LHCN-M2 (cell line): ENCODE measurements around the gene TUBB2B. TPM values are rescaled to one million over a fixed set of nuclear protein-coding genes. Genes with fewer than 3 reads are reported as not detected.

ENCODE experiments used
- DNase-seq: peaks from one replicate; pipeline ENCODE4 v3.0.0-alpha.2; 2012; ENCODE audit warnings: low read depth
- polyA plus RNA-seq: library from polyadenylated mRNA; unstranded; fragments of >200 nt; gene quantifications from one replicate; pipeline ENCODE4 v1.2.1, GENCODE V29; 2012; ENCODE audit warnings: missing spikeins
- total RNA-seq: library from RNA; depleted of rRNA; stranded (reverse); fragments of >200 nt; gene quantifications from 2 replicates; pipeline ENCODE4 v1.2.3, GENCODE V29; 2014; rRNA removed

TUBB2B gene
- total RNA-seq, result 23.3 and 31.3 TPM in 2 replicates
- polyA plus RNA-seq, result 58.5 TPM

DNA sequence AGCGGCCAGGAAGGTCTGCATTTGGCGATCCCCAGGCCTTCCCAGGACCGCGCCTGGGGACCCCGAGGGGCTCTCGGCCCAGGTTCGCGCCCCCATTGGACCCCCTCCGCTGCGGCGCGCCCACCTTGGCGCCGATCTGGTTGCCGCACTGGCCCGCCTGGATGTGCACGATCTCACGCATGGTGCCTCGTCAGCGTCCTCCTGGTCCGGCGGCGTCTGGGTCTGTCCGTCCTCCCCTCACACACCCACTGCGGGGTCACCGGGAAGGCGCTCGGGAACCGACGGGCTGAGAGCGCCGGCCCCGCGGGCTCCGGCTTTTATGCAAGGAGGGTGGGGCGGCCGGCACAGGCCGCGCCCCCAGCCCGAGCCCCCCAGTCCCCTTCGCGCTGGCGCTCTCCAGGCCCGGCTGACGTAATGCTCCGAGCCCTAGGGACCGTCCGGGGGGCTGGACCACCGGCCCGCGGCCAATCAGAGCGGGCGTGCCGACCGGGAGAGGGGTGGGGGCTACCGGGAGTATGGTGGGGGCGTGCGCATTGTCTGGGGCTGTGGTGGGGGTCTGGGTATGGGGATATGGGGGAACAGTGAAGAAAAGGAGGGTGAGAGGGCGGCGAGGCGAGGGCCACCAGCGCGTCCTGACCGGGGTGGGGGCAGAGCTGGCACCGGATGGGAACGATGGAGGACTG is at the start of gene TUBB2B:
Gene TUBB2B (minus strand): TSS at position 291 of the 683 bp plus-strand sequence. CDS start 110 bp downstream, at position 181.
- DNase-seq, result no peak

GRCh38 chr6:3277251-3277650 is 49.8 kb upstream of the TUBB2B start:
- no peak for DNase-seq

DNA sequence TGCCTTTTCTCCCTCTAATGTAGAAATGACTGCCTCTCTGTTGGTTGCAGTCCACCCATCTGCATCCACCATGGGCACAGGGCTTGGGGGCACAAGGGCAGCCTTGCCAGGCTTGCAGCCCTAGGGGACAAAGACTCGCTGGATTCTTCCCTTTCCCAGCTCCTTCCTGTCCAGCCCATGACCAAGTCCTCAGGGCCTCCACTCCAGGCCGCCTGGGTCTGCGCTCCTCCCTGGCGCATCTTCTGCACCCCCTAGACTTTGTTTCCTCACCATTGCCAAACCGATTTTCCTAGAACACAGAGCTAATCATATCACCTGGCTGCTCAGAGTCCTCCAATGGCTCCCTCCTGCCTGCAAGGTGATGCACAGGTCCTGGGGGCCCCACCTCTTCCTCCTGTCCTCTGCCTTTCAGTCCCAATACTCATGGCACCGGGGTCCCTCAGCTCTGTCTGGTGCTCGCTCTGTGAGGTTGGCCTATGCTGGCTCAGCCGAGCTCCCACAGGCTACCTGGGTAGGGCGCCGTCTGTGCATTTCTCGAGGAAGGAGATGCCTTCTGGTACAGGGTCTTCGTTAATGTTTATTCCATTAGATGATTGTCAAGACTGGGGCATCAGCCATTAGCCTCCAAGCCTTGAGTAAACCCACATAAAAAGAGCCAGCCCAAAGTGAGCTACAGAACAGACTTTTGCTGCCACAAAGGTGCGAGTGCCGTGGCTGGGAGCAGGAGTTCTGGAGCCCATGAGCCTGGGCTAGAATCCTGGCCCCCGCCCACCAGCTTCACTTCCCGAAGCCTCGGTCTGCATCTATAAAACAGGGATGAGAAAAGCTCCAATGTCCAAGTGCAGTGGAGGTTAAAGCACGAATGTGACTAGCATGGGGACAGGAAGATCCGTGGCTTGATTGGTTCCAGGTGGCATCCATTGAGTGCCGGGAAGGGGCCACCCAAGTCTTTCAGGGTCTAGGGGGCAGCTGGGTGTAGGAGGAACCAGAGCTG is 49.0 kb upstream of the TUBB2B start:
- no peak for DNase-seq

DNA sequence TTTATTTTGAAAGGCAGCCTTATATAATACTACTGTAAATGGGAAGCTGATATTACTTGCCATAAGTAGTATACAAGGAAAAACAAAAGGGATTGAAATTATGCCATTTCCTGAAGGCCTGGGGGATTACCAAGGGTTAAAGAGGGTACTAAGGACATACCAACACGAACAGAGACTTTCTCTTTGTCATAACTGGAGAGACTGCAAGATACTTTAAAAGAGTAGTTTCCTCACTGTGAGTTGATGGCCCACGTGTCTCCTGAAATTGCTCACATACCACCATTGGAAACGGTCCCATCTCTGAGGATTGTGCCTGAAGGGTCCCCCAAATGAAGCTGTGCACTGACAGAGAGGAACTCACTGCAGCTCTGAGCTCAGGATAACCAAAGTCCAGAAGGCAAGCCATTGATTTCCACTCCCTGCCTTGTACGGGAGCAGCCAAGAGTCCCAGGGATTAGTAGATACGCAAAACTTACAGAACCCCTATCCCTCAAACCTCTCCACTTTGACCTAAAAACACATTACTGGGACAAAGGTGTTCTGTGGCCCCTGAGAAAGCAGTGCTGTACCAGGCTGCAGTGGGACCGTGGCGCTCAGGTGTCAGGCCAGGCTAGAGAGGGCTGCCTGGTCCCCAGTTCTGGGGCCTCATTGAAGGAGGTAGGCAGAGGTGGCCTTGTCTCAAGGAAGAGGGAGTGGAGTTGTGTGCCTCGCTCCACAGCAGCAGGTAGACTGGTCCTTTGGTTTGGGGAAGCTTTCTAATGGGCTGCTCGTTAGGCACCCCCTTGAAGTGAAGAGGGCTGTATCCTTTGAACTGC is 46.5 kb upstream of the TUBB2B start:
- DNase-seq, result no peak

- DNase-seq, result no peak
Measured at GRCh38 chr6:3272911-3273547, 45.6 kb upstream of the TUBB2B start.

DNA sequence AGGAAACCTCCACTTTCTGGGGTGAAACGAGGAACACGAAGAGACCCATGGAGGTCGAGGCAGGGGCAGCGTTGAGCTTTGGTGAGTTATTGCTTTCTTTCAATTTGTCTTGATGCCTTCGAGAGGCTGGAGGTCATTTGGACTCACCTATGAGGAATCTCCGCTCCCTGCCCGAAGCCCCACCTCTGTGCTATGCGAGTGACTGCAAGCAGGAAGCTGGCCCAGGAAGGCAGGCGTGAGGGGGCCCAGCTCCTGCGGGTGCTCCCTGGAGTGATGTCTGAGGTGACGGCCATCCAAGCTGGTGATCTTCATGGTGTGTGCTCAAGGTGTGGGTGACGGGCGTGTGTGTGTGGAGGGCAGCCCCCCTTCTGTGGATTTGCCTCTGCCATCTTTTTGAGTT is 44.3 kb upstream of the TUBB2B start:
- DNase-seq, result no peak

DNA sequence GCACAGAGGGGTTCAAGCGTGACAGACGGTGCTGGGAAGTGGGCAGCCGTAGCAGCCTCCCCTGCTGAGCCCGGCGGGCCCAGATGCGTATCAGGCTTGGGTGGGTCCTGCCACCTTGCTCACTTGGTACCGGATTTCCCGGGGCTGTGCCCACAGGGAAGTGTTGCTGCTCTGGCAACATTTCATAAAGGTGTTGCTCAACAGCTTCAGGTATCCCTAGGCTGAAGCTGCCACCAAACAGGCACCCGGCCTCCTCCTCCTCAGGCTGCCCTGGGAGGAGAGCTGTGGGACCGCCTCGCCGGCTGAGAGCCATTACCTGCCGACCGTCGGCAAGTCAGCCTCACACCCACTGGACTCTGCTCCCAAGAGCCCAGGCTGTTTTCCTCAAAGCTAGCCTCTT is 42.8 kb upstream of the TUBB2B start:
- no peak for DNase-seq

DNA sequence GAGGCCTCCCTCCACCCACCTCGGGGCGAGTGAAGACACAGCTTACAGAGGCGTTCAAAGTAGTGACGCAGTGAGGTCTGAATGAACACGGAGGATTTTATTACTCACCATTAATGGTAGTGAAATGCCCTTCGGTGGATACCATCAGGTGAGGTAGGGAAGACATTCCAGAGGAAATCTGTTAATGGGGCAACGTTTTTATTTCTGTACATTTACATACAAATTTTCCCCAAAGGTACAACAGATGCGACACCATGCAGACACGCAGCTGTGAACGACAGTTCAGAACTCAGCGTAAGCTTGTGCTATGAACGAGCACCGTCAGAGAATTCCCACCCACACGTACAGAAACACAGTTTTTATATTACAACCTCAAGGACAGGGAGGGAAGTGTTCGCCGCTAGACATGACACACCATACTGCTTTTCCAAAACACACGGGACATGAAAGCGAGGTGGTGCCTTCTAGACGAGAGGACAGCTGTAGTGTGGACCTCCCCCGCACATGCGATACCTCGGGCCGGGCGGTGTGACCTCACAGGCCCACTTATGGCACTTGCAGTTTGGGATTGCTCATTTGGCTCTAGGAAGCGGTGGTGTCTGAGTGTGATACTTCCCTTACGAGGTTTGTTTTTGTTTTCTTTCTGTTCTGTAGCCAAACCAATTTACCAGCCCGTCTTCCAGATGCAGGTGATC is 42.0 kb upstream of the TUBB2B start:
- DNase-seq, result no peak

GRCh38 chr6:3268680-3269079 is 41.2 kb upstream of the TUBB2B start:
- no peak for DNase-seq

DNA sequence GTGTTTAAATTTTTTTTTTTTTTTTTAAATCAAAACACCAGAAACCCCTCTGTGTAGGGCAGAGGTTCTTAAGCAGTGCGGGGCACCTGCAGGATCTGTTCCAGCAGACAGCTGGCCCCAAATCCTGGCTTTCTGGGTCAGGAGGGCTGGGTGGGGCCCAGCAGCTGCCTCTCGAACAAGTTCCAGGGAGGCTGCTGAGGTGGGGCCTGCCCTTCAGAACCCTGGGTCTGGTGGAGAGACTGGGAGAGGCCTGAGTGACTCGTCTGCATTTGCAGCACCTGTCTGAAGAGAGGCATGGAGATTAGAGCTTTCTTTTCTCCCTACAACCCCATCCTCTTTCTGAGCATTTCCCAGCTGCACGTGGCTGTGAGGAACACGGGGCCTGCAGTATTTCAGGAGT is 39.7 kb upstream of the TUBB2B start:
- no peak for DNase-seq

DNA sequence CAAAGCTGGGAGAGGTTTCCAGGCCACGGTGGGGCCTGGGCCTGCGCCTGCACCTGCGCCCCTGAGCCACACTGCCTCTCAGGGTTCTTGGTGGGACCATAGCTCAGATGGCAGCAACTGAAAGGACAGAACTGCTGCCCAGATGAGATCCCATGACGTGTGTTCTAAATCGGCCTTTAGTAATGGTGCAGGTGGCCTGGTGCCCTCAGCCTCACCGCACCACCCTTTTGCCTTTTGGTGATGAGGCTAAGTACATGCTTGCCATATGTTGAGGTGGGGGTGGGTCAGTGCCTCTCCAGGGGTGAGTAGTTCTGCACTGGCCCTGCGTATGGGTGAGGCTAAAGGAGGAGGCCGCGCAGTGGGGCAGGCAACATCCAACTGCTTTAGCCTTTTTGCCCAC is 38.7 kb upstream of the TUBB2B start:
- no peak for DNase-seq

GRCh38 chr6:3265671-3266070 is 38.2 kb upstream of the TUBB2B start:
- DNase-seq, result peak; percentile 26

DNA sequence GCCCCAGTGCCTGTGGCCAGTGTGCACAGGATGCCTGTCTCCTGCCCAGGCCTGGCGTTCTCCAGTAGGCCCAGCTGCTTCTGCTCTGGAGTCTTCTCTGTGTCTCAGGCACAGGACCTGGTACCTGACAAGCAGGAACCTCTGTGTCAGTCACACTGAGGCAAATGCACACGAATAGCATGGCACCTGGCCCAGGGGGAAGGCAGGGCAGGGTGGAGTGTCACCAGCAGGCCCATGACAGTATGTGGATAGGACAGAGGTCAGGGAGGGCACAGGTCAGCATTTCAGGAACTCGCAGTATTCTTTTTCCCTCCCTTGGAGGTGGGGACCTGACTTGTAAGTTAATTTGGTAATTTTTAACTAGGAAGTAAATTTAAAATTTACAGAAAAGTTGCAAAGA is 36.9 kb upstream of the TUBB2B start:
- DNase-seq, result no peak

DNA sequence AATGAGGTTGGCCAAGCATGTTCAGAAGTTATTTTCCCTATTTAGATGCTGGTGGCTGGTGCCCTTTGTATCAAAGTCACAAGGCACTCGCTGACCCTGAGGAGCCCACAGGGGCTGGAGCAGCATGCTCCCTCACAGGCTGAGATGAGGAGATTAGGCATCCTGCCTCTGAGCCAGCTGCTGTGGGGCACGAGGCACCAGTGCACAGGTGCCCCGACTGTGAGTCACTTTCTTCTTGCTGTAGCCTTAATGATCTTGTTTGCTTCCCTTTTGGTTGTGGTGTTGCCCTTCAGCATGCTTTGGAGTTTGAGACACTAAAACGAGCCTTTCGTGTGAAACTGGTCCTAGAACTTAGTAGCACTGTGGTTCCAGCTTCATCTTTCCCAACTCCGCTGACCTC is 35.6 kb upstream of the TUBB2B start:
- peak; percentile 75 for DNase-seq

- DNase-seq, result no peak
Measured at GRCh38 chr6:3261921-3262320, 34.5 kb upstream of the TUBB2B start.

GRCh38 chr6:3261518-3261820 is 34.0 kb upstream of the TUBB2B start:
- DNase-seq, result no peak

DNA sequence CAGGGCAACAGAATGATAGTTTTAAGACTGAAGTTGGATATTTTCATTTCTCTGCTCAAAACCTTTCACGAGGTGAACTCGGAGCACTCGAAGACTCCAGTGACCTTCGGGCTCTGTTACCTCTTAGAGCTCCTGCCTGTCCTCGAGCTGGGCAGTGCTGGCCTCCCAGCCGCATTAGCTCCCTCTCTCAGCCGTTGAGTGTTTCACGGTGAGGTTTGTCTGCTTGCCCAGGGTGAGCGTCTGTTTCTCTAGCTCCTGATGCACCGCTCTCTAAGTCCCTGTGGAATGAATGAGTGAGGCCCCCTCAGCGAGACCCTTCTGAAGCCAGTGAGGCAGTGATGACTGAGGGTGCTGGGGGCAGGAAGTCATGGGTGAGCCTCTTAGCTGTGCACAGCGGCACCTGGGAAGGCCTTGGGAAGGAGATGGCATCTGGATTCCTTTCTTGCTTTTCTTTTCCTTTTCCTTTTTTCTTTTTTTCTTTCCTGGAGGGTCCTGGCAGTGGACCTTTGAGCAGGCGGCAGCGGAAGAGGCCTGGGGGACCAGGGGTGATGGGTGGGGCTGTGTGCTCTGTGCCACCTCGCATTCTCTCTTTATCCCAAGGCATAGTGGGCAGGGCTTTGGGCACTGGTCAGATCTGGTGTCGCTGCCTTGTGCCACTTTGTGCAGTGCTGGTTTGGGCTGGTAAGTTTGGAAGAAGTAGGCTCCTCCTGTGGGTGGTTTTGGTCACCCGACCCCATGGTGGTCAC is 33.5 kb upstream of the TUBB2B start:
- no peak for DNase-seq

DNA sequence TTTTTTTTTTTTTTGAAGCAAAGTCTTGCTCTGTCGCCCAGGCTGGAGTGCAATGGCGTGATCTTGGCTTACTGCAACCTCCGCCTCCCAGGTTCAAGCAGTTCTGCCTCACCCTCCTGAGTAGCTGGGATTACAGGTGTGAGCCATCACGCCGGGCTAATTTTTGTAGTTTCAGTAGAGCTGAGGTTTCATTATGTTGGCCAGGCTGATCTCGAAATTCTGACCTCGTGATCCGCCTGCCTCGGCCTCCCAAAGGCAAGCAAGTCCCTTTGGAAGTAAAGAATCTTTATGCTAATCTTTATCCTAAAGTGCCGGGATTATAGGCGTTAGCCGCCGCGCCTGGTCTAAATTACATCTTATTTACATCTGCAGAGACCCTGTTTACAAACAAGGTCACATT is 32.8 kb upstream of the TUBB2B start:
- DNase-seq, result no peak

GRCh38 chr6:3259491-3259958 is 32.1 kb upstream of the TUBB2B start:
- DNase-seq, result peak; percentile 55
